ENCODE data around the gene SLC35E1.
"Not testable (repeated sequence)": the region's sequence is repeated elsewhere in the genome, so short reads cannot be mapped to it uniquely, and the experiment has no call there.

The SLC35E1 gene

GRCh38 chr19:16554776-16555175 is 17.4 kb downstream of the SLC35E1 start:
- no peaks in the 10 kb centered on the region for H4K20me1 ChIP-seq (ENCODE audit: insufficient read depth, low read length)
- H3K4me1 ChIP-seq (ENCODE audit: low read length): no peaks in the 10 kb centered on the region
- DNase-seq: no peak
- no peak for TF ChIP-seq EZH2 (optimal IDR thresholded peaks at IDR 0.05; ENCODE audit: low read depth, low read length)
- no peak for TF ChIP-seq CTCF (IDR thresholded peaks at IDR 0.05; ENCODE audit: low read length)
- no peak for TF ChIP-seq EZH2phosphoT487 (IDR thresholded peaks at IDR 0.05; ENCODE audit: low read length)
- H3K9me3 ChIP-seq (replicated peaks; ENCODE audit: insufficient read depth, low read length): no peaks in the 10 kb centered on the region
- peaks cover 20% of the 10 kb centered on the region for H3K79me2 ChIP-seq (ENCODE audit: low read length)
- H3K36me3 ChIP-seq (replicated peaks; ENCODE audit: insufficient read depth, low read length): peaks cover 2% of the 10 kb centered on the region; the same call in 1 of the 2 replicates
- no peak overlapping the region for H3K9ac ChIP-seq (ENCODE audit: low read length)
- H3K4me2 ChIP-seq (ENCODE audit: low read depth, low read length): no peak overlapping the region
- H2AFZ ChIP-seq (ENCODE audit: low read length): no peak overlapping the region
- H3K27me3 ChIP-seq (replicated peaks; ENCODE audit: insufficient read depth, low read length): no peaks in the 10 kb centered on the region
- no peaks in the 10 kb centered on the region for H3F3A ChIP-seq (ENCODE audit: insufficient read depth, low read length)
- H3K4me3 ChIP-seq (ENCODE audit: low read length): no peak overlapping the region
- no peaks in the 10 kb centered on the region for H3K9me2 ChIP-seq (replicated peaks; ENCODE audit: insufficient read depth, low read length)
- no peak overlapping the region for H3K27ac ChIP-seq (ENCODE audit: low read length)

- peaks cover 16% of the 10 kb centered on the region for H3K79me2 ChIP-seq (ENCODE audit: low read length)
- H3K9me3 ChIP-seq (replicated peaks; ENCODE audit: insufficient read depth, low read length); H3K4me2 ChIP-seq (ENCODE audit: low read depth, low read length); H3K36me3 ChIP-seq (replicated peaks; ENCODE audit: insufficient read depth, low read length); H3K4me1 ChIP-seq (ENCODE audit: low read length); H3K27ac ChIP-seq (ENCODE audit: low read length); H3F3A ChIP-seq (ENCODE audit: insufficient read depth, low read length); H3K4me3 ChIP-seq (ENCODE audit: low read length); H3K9me2 ChIP-seq (replicated peaks; ENCODE audit: insufficient read depth, low read length); H3K9ac ChIP-seq (ENCODE audit: low read length); DNase-seq; H2AFZ ChIP-seq (ENCODE audit: low read length); H3K27me3 ChIP-seq (replicated peaks; ENCODE audit: insufficient read depth, low read length); H4K20me1 ChIP-seq (ENCODE audit: insufficient read depth, low read length): not testable (repeated sequence)
Observed at GRCh38 chr19:16551902-16552301, 20.3 kb downstream of the SLC35E1 start.

GRCh38 chr19:16548956-16549355 is 23.3 kb downstream of the SLC35E1 start:
- peaks cover 2% of the 10 kb centered on the region; the same call in 1 of the 2 replicates for H3K36me3 ChIP-seq (replicated peaks; ENCODE audit: insufficient read depth, low read length)
- no peaks in the 10 kb centered on the region for H3F3A ChIP-seq (ENCODE audit: insufficient read depth, low read length)
- peaks cover 22% of the 10 kb centered on the region for H3K79me2 ChIP-seq (ENCODE audit: low read length)
- H3K9me2 ChIP-seq (replicated peaks; ENCODE audit: insufficient read depth, low read length): no peaks in the 10 kb centered on the region
- H3K27me3 ChIP-seq (replicated peaks; ENCODE audit: insufficient read depth, low read length): no peaks in the 10 kb centered on the region
- H3K4me3 ChIP-seq (ENCODE audit: low read length): no peak overlapping the region
- H3K4me1 ChIP-seq (ENCODE audit: low read length): no peaks in the 10 kb centered on the region; the same call in 1 of the 2 replicates
- DNase-seq: no peak
- no peak overlapping the region for H2AFZ ChIP-seq (ENCODE audit: low read length)
- TF ChIP-seq EZH2phosphoT487 (IDR thresholded peaks at IDR 0.05; ENCODE audit: low read length) (no peak), EZH2 (optimal IDR thresholded peaks at IDR 0.05; ENCODE audit: low read depth, low read length) (no peak), CTCF (IDR thresholded peaks at IDR 0.05; ENCODE audit: low read length) (no peak)
- H3K27ac ChIP-seq (ENCODE audit: low read length): no peak overlapping the region
- no peak overlapping the region for H3K4me2 ChIP-seq (ENCODE audit: low read depth, low read length)
- no peak overlapping the region for H3K9ac ChIP-seq (ENCODE audit: low read length)
- H4K20me1 ChIP-seq (ENCODE audit: insufficient read depth, low read length): no peaks in the 10 kb centered on the region
- no peaks in the 10 kb centered on the region for H3K9me3 ChIP-seq (replicated peaks; ENCODE audit: insufficient read depth, low read length)

- Histone ChIP-seq H3K36me3 (replicated peaks; ENCODE audit: insufficient read depth, low read length) (0 out of 2 replicates have a peak, but pooled peaks cover 3% of the 10 kb centered on the region), H3K4me1 (ENCODE audit: low read length) (peaks cover 8% of the 10 kb centered on the region), H4K20me1 (ENCODE audit: insufficient read depth, low read length) (0 out of 2 replicates have a peak, but pooled peaks cover under 1% of the 10 kb centered on the region), H3K79me2 (ENCODE audit: low read length) (peaks cover 51% of the 10 kb centered on the region), H3K27me3 (replicated peaks; ENCODE audit: insufficient read depth, low read length) (no peaks in the 10 kb centered on the region), H3K9me2 (replicated peaks; ENCODE audit: insufficient read depth, low read length) (no peaks in the 10 kb centered on the region), H3K9me3 (replicated peaks; ENCODE audit: insufficient read depth, low read length) (no peaks in the 10 kb centered on the region), H3K4me2 (ENCODE audit: low read depth, low read length) (no peak overlapping the region), H2AFZ (ENCODE audit: low read length) (no peak overlapping the region), H3F3A (ENCODE audit: insufficient read depth, low read length) (no peaks in the 10 kb centered on the region; the same call in 1 of the 2 replicates), H3K9ac (ENCODE audit: low read length) (no peak overlapping the region), H3K4me3 (ENCODE audit: low read length) (no peak overlapping the region), H3K27ac (ENCODE audit: low read length) (no peak overlapping the region)
- no peak for DNase-seq
- no peak for TF ChIP-seq EZH2 (optimal IDR thresholded peaks at IDR 0.05; ENCODE audit: low read depth, low read length)
- no peak for TF ChIP-seq CTCF (IDR thresholded peaks at IDR 0.05; ENCODE audit: low read length)
- no peak for TF ChIP-seq EZH2phosphoT487 (IDR thresholded peaks at IDR 0.05; ENCODE audit: low read length)
Observed at GRCh38 chr19:16544473-16545231, 27.6 kb downstream of the SLC35E1 start.

GRCh38 chr19:16543734-16544133 is 28.5 kb downstream of the SLC35E1 start:
- Histone ChIP-seq H3K9ac (ENCODE audit: low read length) (peak overlapping the region; percentile 88; the same call in 1 of the 2 replicates), H3K4me2 (ENCODE audit: low read depth, low read length) (peak overlapping the region; percentile 60; the same call in 1 of the 2 replicates), H3K4me3 (ENCODE audit: low read length) (peak overlapping the region; percentile 81), H3K79me2 (ENCODE audit: low read length) (peaks cover 60% of the 10 kb centered on the region)
- not testable (repeated sequence) for DNase-seq; H2AFZ ChIP-seq (ENCODE audit: low read length); H3K36me3 ChIP-seq (replicated peaks; ENCODE audit: insufficient read depth, low read length); H3F3A ChIP-seq (ENCODE audit: insufficient read depth, low read length); H3K4me1 ChIP-seq (ENCODE audit: low read length); H3K27ac ChIP-seq (ENCODE audit: low read length); H4K20me1 ChIP-seq (ENCODE audit: insufficient read depth, low read length); H3K9me3 ChIP-seq (replicated peaks; ENCODE audit: insufficient read depth, low read length); H3K27me3 ChIP-seq (replicated peaks; ENCODE audit: insufficient read depth, low read length); H3K9me2 ChIP-seq (replicated peaks; ENCODE audit: insufficient read depth, low read length)

Data from MM.1S (cell line).